ENCODE data around the gene CHTOP. TPM values are rescaled to one million over a fixed set of nuclear protein-coding genes. Genes with fewer than 3 reads are reported as not detected.

Gene CHTOP
- total and polyA plus RNA-seq, 2 of the 13 experiments (the other 11 are each of a cell fraction or from before 2014, with no cell fraction given): 38.0 to 51.9 TPM

DNA sequence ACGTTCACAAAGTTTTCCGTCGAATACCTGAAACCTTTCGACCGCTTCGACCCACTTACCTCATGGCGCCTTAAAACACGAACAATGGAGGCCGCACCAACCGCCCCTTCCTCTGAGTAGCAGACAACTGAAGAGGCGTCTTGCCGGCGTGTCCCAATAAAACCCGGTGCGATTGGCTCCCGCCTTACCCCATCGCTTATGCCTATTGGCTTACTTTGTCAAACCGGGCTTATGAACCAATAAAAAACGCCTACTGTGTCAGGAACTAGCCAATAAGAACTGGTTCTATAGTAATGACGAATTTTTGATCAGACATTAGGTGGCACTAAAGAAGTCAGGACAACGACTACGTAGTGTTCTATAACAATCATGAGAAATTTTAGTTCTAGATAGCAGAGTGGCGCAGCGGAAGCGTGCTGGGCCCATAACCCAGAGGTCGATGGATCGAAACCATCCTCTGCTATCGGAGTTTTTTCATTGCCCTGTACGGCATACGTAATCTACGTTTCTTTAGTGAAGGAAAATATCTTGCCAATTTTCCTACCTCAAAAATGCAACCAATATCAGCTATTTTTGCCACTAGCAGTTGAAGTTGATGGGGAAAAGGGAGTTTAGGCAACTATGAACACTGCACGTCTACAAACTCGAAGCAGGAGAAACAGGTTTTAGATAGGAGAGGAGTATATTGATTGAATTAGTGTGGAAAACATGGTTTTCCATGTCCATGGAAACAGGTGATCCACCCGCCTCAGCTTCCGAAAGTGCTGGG lies 37.2 kb downstream of the CHTOP start, which contains the start of gene ILF2 (continued):
- no peak for TF ChIP-seq RORA (CRISPR knock-in tag; IDR thresholded peaks at IDR 0.05)
- TF ChIP-seq, protein P1, sequence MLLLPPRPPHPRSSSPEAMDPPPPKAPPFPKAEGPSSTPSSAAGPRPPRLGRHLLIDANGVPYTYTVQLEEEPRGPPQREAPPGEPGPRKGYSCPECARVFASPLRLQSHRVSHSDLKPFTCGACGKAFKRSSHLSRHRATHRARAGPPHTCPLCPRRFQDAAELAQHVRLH (CRISPR knock-in tag; IDR thresholded peaks at IDR 0.05; ENCODE audit: borderline replicate concordance, low read depth): peak; percentile 78; the same call in 1 of the 2 replicates
- TF ChIP-seq, protein P2, sequence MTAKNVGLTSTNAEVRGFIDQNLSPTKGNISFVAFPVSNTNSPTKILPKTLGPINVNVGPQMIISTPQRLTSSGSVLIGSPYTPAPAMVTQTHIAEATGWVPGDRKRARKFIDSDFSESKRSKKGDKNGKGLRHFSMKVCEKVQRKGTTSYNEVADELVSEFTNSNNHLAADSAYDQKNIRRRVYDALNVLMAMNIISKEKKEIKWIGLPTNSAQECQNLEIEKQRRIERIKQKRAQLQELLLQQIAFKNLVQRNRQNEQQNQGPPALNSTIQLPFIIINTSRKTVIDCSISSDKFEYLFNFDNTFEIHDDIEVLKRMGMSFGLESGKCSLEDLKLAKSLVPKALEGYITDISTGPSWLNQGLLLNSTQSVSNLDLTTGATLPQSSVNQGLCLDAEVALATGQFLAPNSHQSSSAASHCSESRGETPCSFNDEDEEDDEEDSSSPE (CRISPR knock-in tag; IDR thresholded peaks at IDR 0.05): peak; percentile 69
- TF ChIP-seq RAD21 (CRISPR knock-in tag; IDR thresholded peaks at IDR 0.05): no peak
- TF ChIP-seq SAFB2 (CRISPR knock-in tag; IDR thresholded peaks at IDR 0.05; ENCODE audit: borderline replicate concordance, low read depth): no peak; the same call in 1 of the 2 replicates
- TF ChIP-seq, protein P3, sequence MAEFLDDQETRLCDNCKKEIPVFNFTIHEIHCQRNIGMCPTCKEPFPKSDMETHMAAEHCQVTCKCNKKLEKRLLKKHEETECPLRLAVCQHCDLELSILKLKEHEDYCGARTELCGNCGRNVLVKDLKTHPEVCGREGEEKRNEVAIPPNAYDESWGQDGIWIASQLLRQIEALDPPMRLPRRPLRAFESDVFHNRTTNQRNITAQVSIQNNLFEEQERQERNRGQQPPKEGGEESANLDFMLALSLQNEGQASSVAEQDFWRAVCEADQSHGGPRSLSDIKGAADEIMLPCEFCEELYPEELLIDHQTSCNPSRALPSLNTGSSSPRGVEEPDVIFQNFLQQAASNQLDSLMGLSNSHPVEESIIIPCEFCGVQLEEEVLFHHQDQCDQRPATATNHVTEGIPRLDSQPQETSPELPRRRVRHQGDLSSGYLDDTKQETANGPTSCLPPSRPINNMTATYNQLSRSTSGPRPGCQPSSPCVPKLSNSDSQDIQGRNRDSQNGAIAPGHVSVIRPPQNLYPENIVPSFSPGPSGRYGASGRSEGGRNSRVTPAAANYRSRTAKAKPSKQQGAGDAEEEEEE (CRISPR knock-in tag; IDR thresholded peaks at IDR 0.05; ENCODE audit: borderline replicate concordance): no peak
- TF ChIP-seq ZNF766 (CRISPR knock-in tag; IDR thresholded peaks at IDR 0.05; ENCODE audit: borderline replicate concordance): 0 out of 2 replicates have a peak, but pooled peaks have one; percentile 3
- TF ChIP-seq NCOA1 (CRISPR knock-in tag; IDR thresholded peaks at IDR 0.05): 0 out of 2 replicates have a peak, but pooled peaks have one; percentile 41
- no peak for TF ChIP-seq NR1H2 (CRISPR knock-in tag; IDR thresholded peaks at IDR 0.05; ENCODE audit: borderline replicate concordance, low read depth)
- TF ChIP-seq ZNF616 (CRISPR knock-in tag; IDR thresholded peaks at IDR 0.05; ENCODE audit: low read depth): no peak
- TF ChIP-seq NR2F2 (IDR thresholded peaks at IDR 0.05; ENCODE audit: borderline replicate concordance, low read depth): no peak; the same call in 1 of the 2 replicates
- TF ChIP-seq, protein P4, sequence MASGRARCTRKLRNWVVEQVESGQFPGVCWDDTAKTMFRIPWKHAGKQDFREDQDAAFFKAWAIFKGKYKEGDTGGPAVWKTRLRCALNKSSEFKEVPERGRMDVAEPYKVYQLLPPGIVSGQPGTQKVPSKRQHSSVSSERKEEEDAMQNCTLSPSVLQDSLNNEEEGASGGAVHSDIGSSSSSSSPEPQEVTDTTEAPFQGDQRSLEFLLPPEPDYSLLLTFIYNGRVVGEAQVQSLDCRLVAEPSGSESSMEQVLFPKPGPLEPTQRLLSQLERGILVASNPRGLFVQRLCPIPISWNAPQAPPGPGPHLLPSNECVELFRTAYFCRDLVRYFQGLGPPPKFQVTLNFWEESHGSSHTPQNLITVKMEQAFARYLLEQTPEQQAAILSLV (CRISPR knock-in tag; IDR thresholded peaks at IDR 0.05; ENCODE audit: borderline replicate concordance): no peak
- TF ChIP-seq, protein P5, sequence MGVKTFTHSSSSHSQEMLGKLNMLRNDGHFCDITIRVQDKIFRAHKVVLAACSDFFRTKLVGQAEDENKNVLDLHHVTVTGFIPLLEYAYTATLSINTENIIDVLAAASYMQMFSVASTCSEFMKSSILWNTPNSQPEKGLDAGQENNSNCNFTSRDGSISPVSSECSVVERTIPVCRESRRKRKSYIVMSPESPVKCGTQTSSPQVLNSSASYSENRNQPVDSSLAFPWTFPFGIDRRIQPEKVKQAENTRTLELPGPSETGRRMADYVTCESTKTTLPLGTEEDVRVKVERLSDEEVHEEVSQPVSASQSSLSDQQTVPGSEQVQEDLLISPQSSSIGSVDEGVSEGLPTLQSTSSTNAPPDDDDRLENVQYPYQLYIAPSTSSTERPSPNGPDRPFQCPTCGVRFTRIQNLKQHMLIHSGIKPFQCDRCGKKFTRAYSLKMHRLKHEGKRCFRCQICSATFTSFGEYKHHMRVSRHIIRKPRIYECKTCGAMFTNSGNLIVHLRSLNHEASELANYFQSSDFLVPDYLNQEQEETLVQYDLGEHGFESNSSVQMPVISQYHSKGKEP (CRISPR knock-in tag; IDR thresholded peaks at IDR 0.05): no peak
- TF ChIP-seq KLF13 (CRISPR knock-in tag; IDR thresholded peaks at IDR 0.05): no peak
- no peak for TF ChIP-seq RBM39 (IDR thresholded peaks at IDR 0.05; ENCODE audit: low read depth, low read length, poor library complexity, severe bottlenecking)
- TF ChIP-seq PHF5A (CRISPR knock-in tag; IDR thresholded peaks at IDR 0.05; ENCODE audit: low read depth, unreplicated experiment): peak; percentile 67
- peak; percentile 47; the same call in 1 of the 2 replicates for TF ChIP-seq BCL6 (CRISPR knock-in tag; IDR thresholded peaks at IDR 0.05)
- no peak for TF ChIP-seq ZNF543 (CRISPR knock-in tag; IDR thresholded peaks at IDR 0.05)
- no peak for TF ChIP-seq ZC3H13 (CRISPR knock-in tag; IDR thresholded peaks at IDR 0.05)
- TF ChIP-seq GTF3A (CRISPR knock-in tag; conservative IDR thresholded peaks at IDR 0.05): no peak
- TF ChIP-seq, protein P6, sequence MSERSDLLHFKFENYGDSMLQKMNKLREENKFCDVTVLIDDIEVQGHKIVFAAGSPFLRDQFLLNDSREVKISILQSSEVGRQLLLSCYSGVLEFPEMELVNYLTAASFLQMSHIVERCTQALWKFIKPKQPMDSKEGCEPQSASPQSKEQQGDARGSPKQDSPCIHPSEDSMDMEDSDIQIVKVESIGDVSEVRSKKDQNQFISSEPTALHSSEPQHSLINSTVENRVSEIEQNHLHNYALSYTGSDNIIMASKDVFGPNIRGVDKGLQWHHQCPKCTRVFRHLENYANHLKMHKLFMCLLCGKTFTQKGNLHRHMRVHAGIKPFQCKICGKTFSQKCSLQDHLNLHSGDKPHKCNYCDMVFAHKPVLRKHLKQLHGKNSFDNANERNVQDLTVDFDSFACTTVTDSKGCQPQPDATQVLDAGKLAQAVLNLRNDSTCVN (CRISPR knock-in tag; IDR thresholded peaks at IDR 0.05; ENCODE audit: borderline replicate concordance): 0 out of 2 replicates have a peak, but pooled peaks have one; percentile 44
- TF ChIP-seq ZSCAN31 (CRISPR knock-in tag; IDR thresholded peaks at IDR 0.05; ENCODE audit: low read depth): 0 out of 2 replicates have a peak, but pooled peaks have one; percentile 47

Data from HepG2 (cell line).